MCF 10A (cell line): ENCODE results near the gene PPP2CA. TPM values are rescaled to one million over a fixed set of nuclear protein-coding genes. Genes with fewer than 3 reads are reported as not detected.

Source experiments
- BruUV-seq: library from RNA; stranded (reverse); fragments of 400-500 nt; replicated peaks from 2 replicates; lab custom pipeline; 2021; lab: Mats Ljungman, UMichigan
- CTCF ChIA-PET: fragments of 300-600 bp; sonication (Branson Sonifier 250); formaldehyde crosslinking; extraction: SDS; loops from one replicate; lab custom pipeline; 2021; ENCODE audit warnings: antibody characterized with exemption, inconsistent platforms; lab: Yijun Ruan, JAX
- POLR2A ChIA-PET: fragments of 300-600, 350-650 bp; sonication (Branson Sonifier 250); formaldehyde crosslinking; extraction: SDS; loops from one replicate; lab custom pipeline; 2020; ENCODE audit warnings: antibody characterized with exemption, inconsistent platforms; lab: Yijun Ruan, JAX
- DNase-seq: peaks from one replicate; pipeline ENCODE4 v3.0.0-alpha.2; 2018; ENCODE audit not compliant: unreplicated experiment
- H3K27ac Mint-ChIP-seq: one replicate; pipeline ENCODE4 v1.8.0; 2022; ENCODE audit warnings: mild to moderate bottlenecking, low read depth, mixed read lengths; ENCODE audit not compliant: unreplicated experiment
- H3K27me3 Mint-ChIP-seq: one replicate; pipeline ENCODE4 v1.8.0; 2022; ENCODE audit warnings: mixed read lengths; ENCODE audit not compliant: insufficient read depth, unreplicated experiment
- H3K36me3 Mint-ChIP-seq: one replicate; pipeline ENCODE4 v1.8.0; 2022; ENCODE audit warnings: mild to moderate bottlenecking, moderate library complexity, mixed read lengths; ENCODE audit not compliant: insufficient read depth, unreplicated experiment
- H3K4me1 Mint-ChIP-seq: one replicate; pipeline ENCODE4 v1.8.0; 2022; ENCODE audit warnings: mixed read lengths; ENCODE audit not compliant: insufficient read depth, unreplicated experiment
- H3K4me3 Mint-ChIP-seq: one replicate; pipeline ENCODE4 v1.8.0; 2022; ENCODE audit warnings: mild to moderate bottlenecking, moderate library complexity, mixed read lengths; ENCODE audit not compliant: unreplicated experiment
- H3K9me3 Mint-ChIP-seq: one replicate; pipeline ENCODE4 v1.8.0; 2022; ENCODE audit warnings: mixed read lengths; ENCODE audit not compliant: unreplicated experiment
- CTCF ChIP-seq: fragments of 200-600 bp; IDR thresholded peaks from one replicate; pipeline ENCODE4 v1.8.0; 2022; ENCODE audit warnings: antibody characterized with exemption, mild to moderate bottlenecking; ENCODE audit not compliant: unreplicated experiment
- intact Hi-C: fragments of 100-400 bp; cut with micrococcal nuclease; formaldehyde crosslinking; loops from 2 replicates; pipeline ENCODE4 v1.14.1; 2022
- microRNA-seq: library from miRNA; unstranded; fragments of <30 nt; microRNA quantifications from one replicate; pipeline ENCODE4 v1.2.0, GENCODE V29; 2022
- total RNA-seq: library from RNA; stranded (reverse); gene quantifications from 2 replicates; pipeline ENCODE4 v1.2.3, GENCODE V29; 2022

The PPP2CA gene
- total RNA-seq, 1 experiment from 2014 or later, result 317 TPM

- Mint-ChIP-seq H3K27ac (peak overlapping the region; percentile 33), H3K9me3 (no peaks in the 10 kb centered on the region), H3K4me1 (peaks cover 7% of the 10 kb centered on the region), H3K4me3 (no peak overlapping the region), H3K36me3 (peaks cover 81% of the 10 kb centered on the region), H3K27me3 (no peaks in the 10 kb centered on the region)
- ChIA-PET POLR2A (interaction anchor here (1.0 to 1.3 kb wide), 6 partner anchors 10 to 107 kb away, joined by 3 to 6 read pairs (median 5); no protein-coding TSS in a partner anchor), CTCF (interaction anchor here (0.5 to 19.8 kb wide), 25 partner anchors 8 to 1036 kb away, joined by 3 to 867 read pairs (median 4); no protein-coding TSS in a partner anchor)
- intact Hi-C loops, result no loop called here
- BruUV-seq, result no TSS peak
- no peak for DNase-seq
- no peak for TF ChIP-seq CTCF
Measured at GRCh38 chr5:134146651-134147518, 79.0 kb downstream of the PPP2CA start.

- peak; percentile 88 for DNase-seq
- BruUV-seq, result no TSS peak
- intact Hi-C loops, result loop anchor here (1.0 kb wide), 1 partner anchor 107 kb away; no protein-coding TSS in a partner anchor
- peaks cover 13% of the 10 kb centered on the region for H3K4me1 Mint-ChIP-seq
- POLR2A ChIA-PET, result interaction anchor here (1.0 to 1.3 kb wide), 5 partner anchors 11 to 105 kb away, joined by 4 to 6 read pairs (median 5); no protein-coding TSS in a partner anchor
- no peak overlapping the region for H3K4me3 Mint-ChIP-seq
- H3K36me3 Mint-ChIP-seq, result peaks cover 80% of the 10 kb centered on the region
- TF ChIP-seq CTCF, result peak; percentile 98
- no peaks in the 10 kb centered on the region for H3K9me3 Mint-ChIP-seq
- no peaks in the 10 kb centered on the region for H3K27me3 Mint-ChIP-seq
- H3K27ac Mint-ChIP-seq, result no peak overlapping the region
- CTCF ChIA-PET, result interaction anchor here (0.5 to 19.8 kb wide), 22 partner anchors 7 to 1023 kb away, joined by 3 to 867 read pairs (median 4); no protein-coding TSS in a partner anchor
Measured at GRCh38 chr5:134145779-134146581, 79.9 kb downstream of the PPP2CA start.

DNA sequence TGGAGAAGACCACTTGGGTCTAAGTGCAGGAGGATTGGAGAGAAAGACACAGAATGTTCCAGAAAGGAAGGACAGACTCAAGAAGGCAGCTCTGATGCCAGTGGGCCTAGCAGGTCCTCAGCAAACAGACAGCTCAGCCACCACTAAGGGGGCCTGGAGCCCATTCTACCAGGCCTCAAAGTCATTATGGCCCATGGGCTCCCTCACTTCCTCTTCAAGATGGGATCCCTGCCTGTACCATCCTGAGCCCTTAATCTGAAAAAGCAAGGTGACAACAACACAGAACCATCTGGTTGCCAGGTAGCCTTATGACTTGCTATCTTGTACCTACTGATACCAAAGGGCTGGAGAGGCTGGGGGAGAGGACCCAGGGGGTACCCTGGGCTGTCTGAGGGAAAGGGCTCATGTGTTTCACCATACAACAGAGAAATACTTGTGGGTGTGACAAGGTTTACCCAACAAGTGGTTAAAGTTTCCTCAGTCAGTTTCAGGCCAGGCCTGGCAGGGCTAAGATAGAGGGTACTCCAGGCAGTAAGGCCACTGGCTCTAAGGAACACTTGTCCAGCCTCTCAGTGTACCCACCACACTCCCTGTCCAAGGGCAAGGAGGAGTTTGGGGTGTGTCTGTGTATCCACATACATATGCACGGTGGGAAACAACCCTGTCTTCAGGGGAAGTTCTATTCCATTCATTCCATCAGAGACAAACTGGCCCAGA, 80.7 kb downstream of the PPP2CA start:
- BruUV-seq, result no TSS peak
- Mint-ChIP-seq H3K4me3 (no peak overlapping the region), H3K27me3 (no peaks in the 10 kb centered on the region), H3K4me1 (peaks cover 19% of the 10 kb centered on the region), H3K27ac (no peak overlapping the region), H3K9me3 (no peaks in the 10 kb centered on the region), H3K36me3 (peaks cover 73% of the 10 kb centered on the region)
- no peak for DNase-seq
- no peak for TF ChIP-seq CTCF
- ChIA-PET POLR2A (interaction anchor here (1.2 to 1.4 kb wide), 3 partner anchors 34 to 104 kb away, joined by 4 to 5 read pairs (median 5); no protein-coding TSS in a partner anchor), CTCF (interaction anchor here (0.5 to 19.8 kb wide), 17 partner anchors 7 to 1022 kb away, joined by 3 to 867 read pairs (median 4); no protein-coding TSS in a partner anchor)
- intact Hi-C loops, result loop anchor here (1.0 kb wide), 1 partner anchor 106 kb away; no protein-coding TSS in a partner anchor

Small RNA genes within 50 kb of the gene (microRNA-seq; reads per million reads assigned to microRNA genes)
- gene MIR3661, result 1.6 reads per million, percentile 10 among the genes with 10 or more reads in this experiment

Other genes with a start within 250 kb of the PPP2CA start
- 262 and 334 TPM in 2 replicates for gene VDAC1, start 221.1 kb downstream of the PPP2CA start, total RNA-seq
- 0.29 and 0.42 TPM in 2 replicates for gene TCF7, start 111.4 kb downstream of the PPP2CA start, total RNA-seq
- 415 and 488 TPM in 2 replicates for gene SKP1, start 49.1 kb downstream of the PPP2CA start, total RNA-seq
- gene CDKL3, start 141.1 kb upstream of the PPP2CA start, total RNA-seq, result 9.0 and 12.8 TPM in 2 replicates
- gene UBE2B, start 145.5 kb upstream of the PPP2CA start, total RNA-seq, result 178 and 186 TPM in 2 replicates
- 75.1 and 82.4 TPM in 2 replicates for gene CDKN2AIPNL, start 185.8 kb upstream of the PPP2CA start, total RNA-seq